HepG2 (cell line): ENCODE data around the gene FAHD2A. TPM values are rescaled to one million over a fixed set of nuclear protein-coding genes. Genes with fewer than 3 reads are reported as not detected.

Source experiments
- ATAC-seq: fragments of 200-7000 bp; cut with Tn5 transposase; 3 replicates; pipeline ENCODE4 v1.9.1; 2020; ENCODE audit warnings: mild to moderate bottlenecking, moderate library complexity
- BruUV-seq: library from RNA; stranded (reverse); fragments of 400-500 nt; replicated peaks from 2 replicates; lab custom pipeline; 2021; lab: Mats Ljungman, UMichigan
- CTCF ChIA-PET: fragments of 300-600 bp; formaldehyde crosslinking; extraction: SDS; loops from one replicate; lab custom pipeline; 2021; ENCODE audit warnings: low total read pairs, inconsistent platforms, low intra/inter-chr PET ratio; lab: Yijun Ruan, JAX
- POLR2A ChIA-PET: fragments of 350-600 bp; sonication (Branson Sonifier 250); formaldehyde crosslinking; loops from one replicate; lab custom pipeline; 2020; ENCODE audit warnings: antibody characterized with exemption, inconsistent platforms; lab: Yijun Ruan, JAX
- DNase-seq: peaks from one replicate; pipeline ENCODE4 v3.0.0-alpha.2; 2015; ENCODE audit warnings: low spot score
- FAIRE-seq: peaks from 3 replicates; lab custom pipeline; 2011; peaks lifted over from hg19 to GRCh38; lab: Jason Lieb, UNC
- H2AFZ ChIP-seq: one replicate; pipeline ENCODE4 v1.6.1; 2011; ENCODE audit warnings: low read length, inconsistent platforms
- H3K27ac ChIP-seq: fragments of 300-600 bp; 3 replicates; pipeline ENCODE4 v1.8.0; 2011; ENCODE audit warnings: mixed run types, mild to moderate bottlenecking, mixed read lengths, low read length, inconsistent platforms; ENCODE audit not compliant: insufficient read depth; ENCODE audit errors: extremely low read length
- H3K27me3 ChIP-seq, 2 experiments: fragments of 200-600 bp in 1 of 2; 2 replicates in 1 of 2; 3 replicates in 1 of 2; pipeline versions ENCODE4 v1.6.0 to v1.8.0; 2011; ENCODE audit warnings: low read length in 2 of 2, mild to moderate bottlenecking in 2 of 2, moderate library complexity in 2 of 2, inconsistent platforms in 1 of 2; ENCODE audit not compliant: insufficient read depth in 2 of 2, control insufficient read depth in 1 of 2
- H3K36me3 ChIP-seq, 2 experiments: fragments of 200-600 bp in 1 of 2; replicated peaks in 1 of 2; 2 replicates in 1 of 2; 3 replicates in 1 of 2; pipeline versions ENCODE4 v1.5.1 to v1.8.0; 2011; ENCODE audit warnings: low read length in 2 of 2, inconsistent platforms in 1 of 2; ENCODE audit not compliant: insufficient read depth in 2 of 2, control insufficient read depth in 1 of 2
- H3K4me1 ChIP-seq: 2 replicates; pipeline ENCODE4 v1.5.1; 2012; ENCODE audit warnings: low read length, inconsistent platforms; ENCODE audit not compliant: insufficient read depth
- H3K4me2 ChIP-seq: 2 replicates; pipeline ENCODE4 v1.6.0; 2011; ENCODE audit warnings: low read depth, low read length, inconsistent platforms
- H3K4me3 ChIP-seq, 3 experiments: fragments of 200-600 bp in 1 of 3; sonication (generic), shearing (Covaris generic) in 1 of 3; replicated peaks in 1 of 3; 2 replicates each; pipeline ENCODE4 v1.5.1; 2011 to 2016; ENCODE audit warnings: low read length in 3 of 3, inconsistent platforms in 2 of 3, low read depth in 2 of 3, mild to moderate bottlenecking in 2 of 3, control low read depth in 1 of 3, mixed read lengths in 1 of 3; ENCODE audit not compliant: insufficient read depth in 1 of 3
- H3K79me2 ChIP-seq: one replicate; pipeline ENCODE4 v1.6.1; 2011; ENCODE audit warnings: low read length, inconsistent platforms; ENCODE audit not compliant: insufficient read depth
- H3K9ac ChIP-seq: 2 replicates; pipeline ENCODE4 v1.6.0; 2011; ENCODE audit warnings: mild to moderate bottlenecking, low read depth, low read length, inconsistent platforms; ENCODE audit not compliant: insufficient read depth
- H3K9me3 ChIP-seq: 2 replicates; pipeline ENCODE4 v1.5.1; 2012; ENCODE audit warnings: mild to moderate bottlenecking, low read length
- H4K20me1 ChIP-seq: 2 replicates; pipeline ENCODE4 v1.6.0; 2011; ENCODE audit warnings: inconsistent platforms, mild to moderate bottlenecking, low read length, moderate library complexity; ENCODE audit not compliant: insufficient read depth
- ATAD3A ChIP-seq: sonication (generic); formaldehyde crosslinking; IDR thresholded peaks from 2 replicates; pipeline ENCODE4 v1.4.0; 2020; ENCODE audit warnings: missing genetic modification reagents
- CREB1 ChIP-seq, 2 experiments: fragments of 450-650 bp in 1 of 2; IDR thresholded peaks; 2 replicates each; pipeline ENCODE4 v1.6.1; 2016 to 2017; ENCODE audit warnings: control low read depth in 1 of 2, mild to moderate bottlenecking in 1 of 2, missing compliant biosample characterization in 1 of 2, missing genetic modification characterization in 1 of 2
- E2F1 ChIP-seq: sonication (generic); formaldehyde crosslinking; IDR thresholded peaks from 2 replicates; pipeline ENCODE4 v1.5.0; 2020; ENCODE audit warnings: missing genetic modification reagents
- FOXA3 ChIP-seq: IDR thresholded peaks from 2 replicates; pipeline ENCODE4 v1.6.1; 2016; ENCODE audit warnings: missing genetic modification reagents, missing compliant biosample characterization
- MEF2D ChIP-seq: sonication (generic); formaldehyde crosslinking; IDR thresholded peaks from 2 replicates; pipeline ENCODE4 v1.5.1; 2020; ENCODE audit warnings: mild to moderate bottlenecking, missing genetic modification reagents
- MTA3 ChIP-seq: sonication (generic); formaldehyde crosslinking; IDR thresholded peaks from 2 replicates; pipeline ENCODE4 v1.4.0; 2020; ENCODE audit warnings: missing genetic modification reagents
- NAIF1 ChIP-seq: sonication (generic); formaldehyde crosslinking; IDR thresholded peaks from 2 replicates; pipeline ENCODE4 v1.5.0; 2020; ENCODE audit warnings: mild to moderate bottlenecking, missing genetic modification reagents, borderline replicate concordance
- PATZ1 ChIP-seq: sonication (generic); formaldehyde crosslinking; IDR thresholded peaks from 2 replicates; pipeline ENCODE4 v1.4.0; 2020; ENCODE audit warnings: missing genetic modification reagents
- RFXANK ChIP-seq: IDR thresholded peaks from 2 replicates; pipeline ENCODE4 v1.6.1; 2016
- TIGD3 ChIP-seq: sonication (generic); formaldehyde crosslinking; IDR thresholded peaks from 2 replicates; pipeline ENCODE4 v1.5.1; 2020; ENCODE audit warnings: mild to moderate bottlenecking, missing genetic modification reagents, borderline replicate concordance
- ZNF331 ChIP-seq: sonication (generic); formaldehyde crosslinking; IDR thresholded peaks from 2 replicates; pipeline ENCODE4 v1.4.0; 2020; ENCODE audit warnings: missing genetic modification reagents
- ZNF552 ChIP-seq: sonication (generic); formaldehyde crosslinking; IDR thresholded peaks from 2 replicates; pipeline ENCODE4 v1.9.0; 2022; ENCODE audit warnings: missing genetic modification reagents, mild to moderate bottlenecking, borderline replicate concordance
- ZNF644 ChIP-seq: IDR thresholded peaks from 2 replicates; pipeline ENCODE4 v1.6.1; 2016; ENCODE audit warnings: low read depth
- WGBS: methylation state at CpG from one replicate; pipeline ENCODE4 v1.1.6; 2017; ENCODE audit warnings: low lambda C conversion rate; 5-methylcytosine and 5-hydroxymethylcytosine counted together
- in situ Hi-C: cut with HindIII; loops from 2 replicates; pipeline ENCODE4 v1.10.0; 2017; ENCODE audit warnings: low pct_unique_long_range_greater_than_20kb; ENCODE audit not compliant: extremely low pct_ligation_motif_present
- intact Hi-C: fragments of 100-400 bp; cut with micrococcal nuclease; formaldehyde crosslinking; loops from one replicate; pipeline ENCODE4 v1.10.0; 2022; ENCODE audit not compliant: unreplicated experiment
- polyA plus RNA-seq, 8 experiments: library from polyadenylated mRNA; depleted of rRNA in 3 of 8; stranded (reverse) in 7 of 8; unstranded in 1 of 8; fragments of >200 nt; fragmentation: Illumina TruSeq in 4 of 8; extraction: Trizol in 4 of 8; gene quantifications; 2 replicates each; pipeline versions ENCODE4 v1.2.1 to v1.2.3, GENCODE V29; 2011 to 2016; ENCODE audit warnings: low read depth in 4 of 8, missing spikeins in 1 of 8, mixed read lengths in 1 of 8; ENCODE audit not compliant: insufficient read depth in 1 of 8
- total RNA-seq, 5 experiments: library from RNA; depleted of rRNA; stranded (reverse); fragments of >200 nt; fragmentation: Illumina TruSeq; extraction: Trizol; gene quantifications; 2 replicates each; pipeline ENCODE4 v1.2.3, GENCODE V29; 2016; ENCODE audit warnings: low read depth in 1 of 5
- TF ChIP-seq, protein P1 (sequence below): IDR thresholded peaks from 2 replicates; pipeline ENCODE4 v1.6.1; 2016; ENCODE audit warnings: mild to moderate bottlenecking, missing biosample characterization, missing genetic modification reagents
- TF ChIP-seq, protein P2 (sequence below): sonication (generic); formaldehyde crosslinking; IDR thresholded peaks from 2 replicates; pipeline ENCODE4 v1.4.0; 2020; ENCODE audit warnings: mild to moderate bottlenecking, missing genetic modification reagents

The FAHD2A gene
- total and polyA plus RNA-seq, 2 of the 13 experiments (the other 11 are each of a cell fraction or from before 2014, with no cell fraction given): 34.0 to 44.2 TPM

DNA sequence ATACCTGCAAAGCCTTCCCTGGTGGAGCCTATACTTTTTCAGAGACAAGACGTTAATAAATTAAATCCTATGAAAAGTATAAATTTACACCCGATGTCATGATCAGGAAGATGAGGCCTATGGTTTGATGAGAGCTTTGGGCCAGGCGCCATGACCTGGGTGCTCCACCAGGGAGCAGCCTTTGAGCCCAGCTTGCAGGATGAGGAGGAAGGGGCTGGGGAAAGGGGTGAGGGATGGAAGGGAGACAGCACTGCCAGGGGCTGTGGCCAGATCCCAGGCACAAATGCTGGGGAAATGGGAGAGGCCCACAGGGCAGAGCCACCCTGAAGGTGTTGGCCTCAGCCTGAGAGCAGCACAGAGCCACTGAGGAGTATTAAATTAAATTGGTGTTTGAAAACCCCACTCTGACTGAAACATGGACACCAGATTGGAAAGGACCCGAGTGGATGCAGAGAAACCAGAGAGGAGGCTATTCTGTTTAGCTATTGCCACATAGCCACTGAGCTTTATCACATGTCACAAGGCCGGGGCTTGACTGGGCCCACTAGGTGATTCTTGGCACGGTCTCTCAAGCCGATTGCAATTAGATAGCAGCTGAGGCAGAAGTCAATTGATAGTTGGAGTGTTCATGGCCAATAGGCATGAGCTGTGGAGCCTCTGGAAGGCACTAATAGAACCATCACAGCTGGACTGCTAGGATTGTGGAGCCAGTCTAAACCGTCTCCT lies 9.6 kb upstream of the FAHD2A start:
- intact Hi-C loops (no loop called here), in situ Hi-C loops (no loop called here)
- Histone ChIP-seq H3K36me3 (no peaks in the 10 kb centered on the region), H3K4me2 (peak overlapping the region; percentile 79; the same call in 1 of the 2 replicates), H3K4me3 (no peak overlapping the region), H3K9ac (no peak overlapping the region), H3K27ac (no peak overlapping the region), H3K79me2 (no peaks in the 10 kb centered on the region), H3K27me3 (no peaks in the 10 kb centered on the region), H4K20me1 (no peaks in the 10 kb centered on the region), H2AFZ (no peak overlapping the region), H3K9me3 (no peaks in the 10 kb centered on the region), H3K4me1 (peaks cover 44% of the 10 kb centered on the region)
- POLR2A ChIA-PET: interaction anchor here (7.7 kb wide), 1 partner anchor 10 kb away, joined by 110 read pairs; the partner anchor contains the start of gene FAHD2A
- BruUV-seq: no TSS peak
- FAIRE-seq: peak; percentile 52
- ATAC-seq: no peak
- CTCF ChIA-PET: interaction anchor here (0.9 kb wide), 1 partner anchor 10 kb away, joined by 3 read pairs; the partner anchor contains the start of gene FAHD2A
- 32% methylated on average over 8 of the region's 8 CpGs for WGBS
- no peak for DNase-seq
- TF ChIP-seq ZNF644 (CRISPR knock-in tag) (0 out of 2 replicates have a peak, but pooled peaks have one; percentile 11), CREB1 (IDR thresholded peaks at IDR 0.05) (no peak), CREB1 (CRISPR knock-in tag; IDR thresholded peaks at IDR 0.05) (no peak), PATZ1 (0 out of 2 replicates have a peak, but pooled peaks have one; percentile 18), MEF2D (CRISPR knock-in tag) (no peak), RFXANK (CRISPR knock-in tag) (no peak), ZNF552 (CRISPR knock-in tag) (no peak), ATAD3A (no peak), MTA3 (no peak), TIGD3 (CRISPR knock-in tag) (no peak), FOXA3 (no peak), ZNF331 (CRISPR knock-in tag) (no peak), NAIF1 (CRISPR knock-in tag) (no peak), E2F1 (CRISPR knock-in tag) (0 out of 2 replicates have a peak, but pooled peaks have one; percentile 15)
- TF ChIP-seq, protein P1, sequence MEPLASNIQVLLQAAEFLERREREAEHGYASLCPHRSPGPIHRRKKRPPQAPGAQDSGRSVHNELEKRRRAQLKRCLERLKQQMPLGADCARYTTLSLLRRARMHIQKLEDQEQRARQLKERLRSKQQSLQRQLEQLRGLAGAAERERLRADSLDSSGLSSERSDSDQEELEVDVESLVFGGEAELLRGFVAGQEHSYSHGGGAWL (CRISPR knock-in tag): no peak
- TF ChIP-seq, protein P2, sequence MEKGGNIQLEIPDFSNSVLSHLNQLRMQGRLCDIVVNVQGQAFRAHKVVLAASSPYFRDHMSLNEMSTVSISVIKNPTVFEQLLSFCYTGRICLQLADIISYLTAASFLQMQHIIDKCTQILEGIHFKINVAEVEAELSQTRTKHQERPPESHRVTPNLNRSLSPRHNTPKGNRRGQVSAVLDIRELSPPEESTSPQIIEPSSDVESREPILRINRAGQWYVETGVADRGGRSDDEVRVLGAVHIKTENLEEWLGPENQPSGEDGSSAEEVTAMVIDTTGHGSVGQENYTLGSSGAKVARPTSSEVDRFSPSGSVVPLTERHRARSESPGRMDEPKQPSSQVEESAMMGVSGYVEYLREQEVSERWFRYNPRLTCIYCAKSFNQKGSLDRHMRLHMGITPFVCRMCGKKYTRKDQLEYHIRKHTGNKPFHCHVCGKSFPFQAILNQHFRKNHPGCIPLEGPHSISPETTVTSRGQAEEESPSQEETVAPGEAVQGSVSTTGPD (CRISPR knock-in tag): no peak
